NB4 (cell line): ENCODE data around the gene CCL22.

Experiments used
- CTCF ChIP-seq: IDR thresholded peaks from one replicate; pipeline ENCODE4 v1.5.1; 2012; ENCODE audit warnings: low read depth, low read length
- POLR2A ChIP-seq: IDR thresholded peaks from 2 replicates; pipeline ENCODE4 v1.6.1; 2011; ENCODE audit warnings: mild to moderate bottlenecking; ENCODE audit not compliant: insufficient read length; ENCODE audit errors: extremely low read depth
- TF ChIP-seq, protein P1 (sequence below): IDR thresholded peaks from 2 replicates; pipeline ENCODE4 v1.6.1; 2011; ENCODE audit warnings: low read depth, low read length

GRCh38 chr16:57345666-57346204 is 12.8 kb upstream of the CCL22 start:
- no peak for TF ChIP-seq CTCF
- TF ChIP-seq, protein P1, sequence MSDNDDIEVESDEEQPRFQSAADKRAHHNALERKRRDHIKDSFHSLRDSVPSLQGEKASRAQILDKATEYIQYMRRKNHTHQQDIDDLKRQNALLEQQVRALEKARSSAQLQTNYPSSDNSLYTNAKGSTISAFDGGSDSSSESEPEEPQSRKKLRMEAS: no peak
- no peak for TF ChIP-seq POLR2A
